GM18520 (cell line): ENCODE data around the gene FAM98C.

Experiments used
- ATAC-seq: cut with Tn5 transposase; IDR thresholded peaks from one replicate; pipeline ENCODE4 v1.9.1; 2021; ENCODE audit not compliant: unreplicated experiment

FAM98C gene

DNA sequence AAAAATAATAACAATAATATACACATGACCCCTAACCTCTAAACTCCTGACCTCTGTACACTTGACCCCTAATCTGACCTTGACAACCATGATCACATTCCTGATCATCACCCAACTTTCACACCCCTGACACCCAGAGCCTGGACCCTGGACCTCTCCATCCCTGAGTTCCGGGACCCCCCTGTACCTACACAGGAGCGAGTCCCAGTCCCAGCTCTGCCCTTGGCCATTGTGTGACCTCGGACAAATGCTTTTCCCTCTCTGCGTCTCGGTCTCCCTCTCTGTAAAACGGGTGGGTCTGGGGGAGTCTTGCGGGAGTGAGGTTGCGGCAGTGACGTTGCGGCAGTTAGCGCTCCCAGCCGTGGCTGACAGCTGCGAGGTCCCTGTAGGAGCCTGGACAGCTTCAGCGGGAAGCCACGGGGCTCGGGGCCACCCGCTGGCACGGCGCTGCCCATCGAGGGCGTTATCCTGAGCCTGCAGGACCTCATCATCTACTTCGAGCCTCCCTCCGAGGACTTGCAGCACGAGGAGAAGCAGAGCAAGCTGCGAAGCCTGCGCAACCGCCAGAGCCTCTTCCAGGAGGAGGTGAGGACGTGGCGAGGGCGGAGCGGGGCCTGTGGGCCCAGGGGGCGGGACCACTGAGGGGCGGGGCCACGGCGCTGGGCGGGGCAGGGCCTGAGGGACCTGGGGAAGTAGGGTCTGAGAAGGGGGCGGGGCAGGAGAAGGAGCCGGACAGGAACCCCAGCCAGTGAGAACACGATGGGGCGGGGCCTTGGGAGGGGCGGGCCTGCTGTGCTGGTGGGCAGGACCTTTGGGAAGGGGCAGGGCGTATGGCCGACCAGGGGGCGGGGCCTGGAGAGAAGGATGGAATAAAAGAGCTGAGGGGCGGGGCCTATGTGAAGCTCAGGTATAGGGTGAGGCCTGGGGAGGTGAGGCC, 49.8 kb downstream of the FAM98C start:
- no peak for ATAC-seq

- no peak for ATAC-seq
These were observed 50.7 kb downstream of the FAM98C start for GRCh38 chr19:38453596-38453995.

DNA sequence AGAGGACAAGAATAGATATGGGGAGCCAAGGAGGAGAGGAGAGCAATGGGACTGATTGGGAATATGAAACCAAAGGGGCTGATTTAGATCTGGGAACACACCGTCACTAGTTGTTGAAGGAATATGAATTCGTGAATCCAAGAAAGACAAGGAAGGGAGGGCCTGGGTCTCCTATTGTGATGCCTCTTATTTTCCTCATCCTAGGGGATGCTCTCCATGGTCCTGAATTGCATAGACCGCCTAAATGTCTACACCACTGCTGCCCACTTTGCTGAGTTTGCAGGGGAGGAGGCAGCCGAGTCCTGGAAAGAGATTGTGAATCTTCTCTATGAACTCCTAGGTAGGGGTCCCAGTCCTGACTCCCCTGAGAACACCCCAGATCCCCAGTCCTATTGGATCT, 52.1 kb downstream of the FAM98C start:
- ATAC-seq: no peak

GRCh38 chr19:38457202-38457601, 54.3 kb downstream of the FAM98C start:
- ATAC-seq: no peak

- ATAC-seq: no peak
These were observed 55.0 kb downstream of the FAM98C start for GRCh38 chr19:38457690-38458405.
